NB4 (cell line): ENCODE data around the gene CCDC71.

Source experiments
- DNase-seq: peaks from one replicate; pipeline ENCODE4 v3.0.0; 2010; ENCODE audit warnings: low read depth
- H3K4me3 ChIP-seq: one replicate; pipeline ENCODE4 v1.5.1; 2011; ENCODE audit warnings: mild to moderate bottlenecking, low read depth, low read length, moderate library complexity
- CTCF ChIP-seq: IDR thresholded peaks from one replicate; pipeline ENCODE4 v1.5.1; 2012; ENCODE audit warnings: low read depth, low read length
- MYC ChIP-seq: IDR thresholded peaks from 2 replicates; pipeline ENCODE4 v1.6.1; 2011; ENCODE audit warnings: low read depth, low read length
- POLR2A ChIP-seq: IDR thresholded peaks from 2 replicates; pipeline ENCODE4 v1.6.1; 2011; ENCODE audit warnings: mild to moderate bottlenecking; ENCODE audit not compliant: insufficient read length; ENCODE audit errors: extremely low read depth
- TF ChIP-seq, protein P1 (sequence below): IDR thresholded peaks from 2 replicates; pipeline ENCODE4 v1.6.1; 2011; ENCODE audit warnings: low read depth, low read length

CCDC71 gene

GRCh38 chr3:49164983-49165720, 979 bp downstream of the CCDC71 start:
- no peak for DNase-seq
- H3K4me3 ChIP-seq = peak overlapping the region; percentile 95
- no peak for TF ChIP-seq POLR2A
- TF ChIP-seq, protein P1, sequence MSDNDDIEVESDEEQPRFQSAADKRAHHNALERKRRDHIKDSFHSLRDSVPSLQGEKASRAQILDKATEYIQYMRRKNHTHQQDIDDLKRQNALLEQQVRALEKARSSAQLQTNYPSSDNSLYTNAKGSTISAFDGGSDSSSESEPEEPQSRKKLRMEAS = no peak
- TF ChIP-seq MYC = no peak
- TF ChIP-seq CTCF = no peak

GRCh38 chr3:49163609-49164008, 2.5 kb downstream of the CCDC71 start:
- TF ChIP-seq, protein P1 = no peak
- TF ChIP-seq CTCF (no peak), POLR2A (no peak), MYC (no peak)

DNA sequence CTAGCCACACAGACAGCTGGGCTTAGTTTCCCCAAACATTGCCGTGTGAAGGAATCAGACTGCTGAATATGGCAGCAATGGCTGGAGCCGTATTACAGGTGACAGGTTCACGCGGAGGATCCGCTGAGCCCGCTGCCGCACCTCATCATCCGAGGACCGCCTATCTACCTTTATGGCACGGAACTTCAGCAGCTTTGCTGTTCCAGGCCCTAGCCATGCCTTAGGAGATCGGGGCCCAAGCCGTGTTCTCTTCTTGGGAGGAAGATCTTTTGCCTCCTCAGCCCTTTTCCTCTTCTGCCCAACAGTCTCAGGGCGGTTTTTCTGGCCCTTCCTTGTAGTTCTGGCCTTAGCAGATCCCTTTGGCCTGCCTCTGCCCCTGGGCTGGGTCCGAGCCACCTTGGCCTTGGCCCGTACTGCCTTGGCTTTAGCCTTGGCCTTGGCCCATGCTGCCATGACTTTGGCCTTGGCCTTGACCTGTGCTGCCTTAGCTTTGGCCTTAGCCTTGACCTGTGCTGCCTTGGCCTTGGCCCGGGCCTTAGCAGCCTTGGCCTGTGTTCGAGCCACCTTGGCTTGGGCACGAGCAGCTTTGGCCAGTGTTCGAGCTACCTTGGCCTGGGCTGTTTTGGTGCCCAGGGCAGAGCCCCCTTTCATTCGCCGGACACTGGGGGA, 3.2 kb downstream of the CCDC71 start:
- H3K4me3 ChIP-seq = no peak overlapping the region
- no peak for DNase-seq
- TF ChIP-seq MYC = no peak
- TF ChIP-seq, protein P1 = no peak
- TF ChIP-seq CTCF = no peak
- no peak for TF ChIP-seq POLR2A

More at GRCh38 chr3:49163609-49164008, 2.5 kb downstream of the CCDC71 start:
- no peak for DNase-seq
- no peak overlapping the region for H3K4me3 ChIP-seq

- peak; percentile 76 for DNase-seq
- TF ChIP-seq POLR2A (no peak), CTCF (no peak), MYC (no peak)
- TF ChIP-seq, protein P1 = no peak
These were observed 4.2 kb downstream of the CCDC71 start for GRCh38 chr3:49161808-49162530.

GRCh38 chr3:49161197-49161596, 4.9 kb downstream of the CCDC71 start:
- H3K4me3 ChIP-seq = no peak overlapping the region
- TF ChIP-seq CTCF (no peak), MYC (no peak), POLR2A (no peak)
- TF ChIP-seq, protein P1 = no peak
- no peak for DNase-seq

More at GRCh38 chr3:49161808-49162530, 4.2 kb downstream of the CCDC71 start:
- H3K4me3 ChIP-seq = no peak overlapping the region
